SH-SY5Y (cell line): ENCODE results near the gene ZNF777.

ENCODE experiments used
- GATA2 ChIP-seq: IDR thresholded peaks from 2 replicates; pipeline ENCODE4 v1.6.1; 2011; ENCODE audit warnings: mild to moderate bottlenecking, low read depth, low read length
- GATA3 ChIP-seq: IDR thresholded peaks from 2 replicates; pipeline ENCODE4 v1.6.1; 2011; ENCODE audit warnings: low read depth, mild to moderate bottlenecking, low read length, moderate library complexity

GRCh38 chr7:149420006-149420405, 40.9 kb downstream of the ZNF777 start:
- TF ChIP-seq GATA3, result no peak
- no peak for TF ChIP-seq GATA2
